ENCODE data around the gene ALPG. TPM values are rescaled to one million over a fixed set of nuclear protein-coding genes. Genes with fewer than 3 reads are reported as not detected.

The ALPG gene
- total and polyA plus RNA-seq, 2 donors (not counting 1 experiment from before 2014, with no cell fraction given), result not detected

- TF ChIP-seq EZH2 (IDR thresholded peaks at IDR 0.05; ENCODE audit: borderline replicate concordance, insufficient read depth, low read depth, low read length, poor library complexity, severe bottlenecking) (no peak), CTCF (IDR thresholded peaks at IDR 0.05) (no peak)
- Mint-ChIP-seq H3K27ac (no peak overlapping the region), H3K27me3 (peaks cover 25% of the 10 kb centered on the region), H3K4me3 (no peak overlapping the region), H3K4me1 (peaks cover 4% of the 10 kb centered on the region), H3K9me3 (ENCODE audit: insufficient read depth) (no peaks in the 10 kb centered on the region)
- Histone ChIP-seq H3K4me3 (ENCODE audit: control extremely low read depth in 1 of 5, extremely low read depth in 1 of 5, insufficient read depth in 1 of 5, low read depth in 2 of 5, low read length in 4 of 5) (no peak overlapping the region), H3K4me2 (replicated peaks; ENCODE audit: low read depth, low read length, poor library complexity, severe bottlenecking) (no peak overlapping the region), H3K9ac (ENCODE audit: low read length) (no peak overlapping the region), H2AFZ (ENCODE audit: insufficient read depth, low read depth, low read length, poor library complexity, severe bottlenecking) (no peak overlapping the region), H3K27ac (ENCODE audit: low read length in 2 of 2) (no peak overlapping the region), H3K79me2 (ENCODE audit: control insufficient read depth, insufficient read depth, low read length) (no peaks in the 10 kb centered on the region), H4K20me1 (ENCODE audit: control insufficient read depth, insufficient read depth, low read length, poor library complexity, severe bottlenecking) (no peaks in the 10 kb centered on the region), H3K9me3 (ENCODE audit: control extremely low read depth in 1 of 3, control insufficient read depth in 2 of 3, insufficient read depth in 1 of 3, low read length in 2 of 3) (no peaks in the 10 kb centered on the region), H3K4me1 (ENCODE audit: control insufficient read depth in 2 of 2, insufficient read depth in 2 of 2, low read length in 2 of 2) (peaks cover 0 to 5% of the 10 kb centered on the region in 2 donors), H3K27me3 (replicated peaks in 1 of 4; ENCODE audit: control extremely low read depth in 1 of 4, control insufficient read depth in 3 of 4, insufficient read depth in 4 of 4, low read length in 3 of 4) (peaks cover 0 to 3% (median 2%) of the 10 kb centered on the region in 4 experiments), H3K36me3 (replicated peaks in 1 of 2; ENCODE audit: control extremely low read depth in 1 of 2, control insufficient read depth in 1 of 2, extremely low read depth in 1 of 2, insufficient read depth in 2 of 2, low read length in 1 of 2) (no peaks in the 10 kb centered on the region)
- intact Hi-C loops (cut with micrococcal nuclease), result no loop called here
- no peak for ATAC-seq (ENCODE audit: low read depth)
- WGBS (ENCODE audit: insufficient coverage), result no CpG with 5 or more reads among the region's 1 CpG
- ChIA-PET POLR2A (no interaction called here), CTCF (no interaction called here)
- no peak for DNase-seq
Observed at GRCh38 chr2:232395586-232395985, 11.1 kb upstream of the ALPG start.

- ATAC-seq (ENCODE audit: low read depth) (no peak), DNase-seq (no peak)
- Histone ChIP-seq H3K27me3 (replicated peaks in 1 of 4; ENCODE audit: control extremely low read depth in 1 of 4, control insufficient read depth in 3 of 4, insufficient read depth in 4 of 4, low read length in 3 of 4) (no peaks in the 10 kb centered on the region), H3K4me1 (ENCODE audit: control insufficient read depth in 2 of 2, insufficient read depth in 2 of 2, low read length in 2 of 2) (peaks cover 0 to 5% of the 10 kb centered on the region in 2 donors), H3K4me2 (replicated peaks; ENCODE audit: low read depth, low read length, poor library complexity, severe bottlenecking) (no peak overlapping the region), H3K27ac (ENCODE audit: low read length in 2 of 2) (no peak overlapping the region), H2AFZ (ENCODE audit: insufficient read depth, low read depth, low read length, poor library complexity, severe bottlenecking) (no peak overlapping the region), H3K4me3 (ENCODE audit: control extremely low read depth in 1 of 5, extremely low read depth in 1 of 5, insufficient read depth in 1 of 5, low read depth in 2 of 5, low read length in 4 of 5) (no peak overlapping the region), H3K36me3 (replicated peaks in 1 of 2; ENCODE audit: control extremely low read depth in 1 of 2, control insufficient read depth in 1 of 2, extremely low read depth in 1 of 2, insufficient read depth in 2 of 2, low read length in 1 of 2) (no peaks in the 10 kb centered on the region), H3K9ac (ENCODE audit: low read length) (no peak overlapping the region), H4K20me1 (ENCODE audit: control insufficient read depth, insufficient read depth, low read length, poor library complexity, severe bottlenecking) (no peaks in the 10 kb centered on the region), H3K79me2 (ENCODE audit: control insufficient read depth, insufficient read depth, low read length) (no peaks in the 10 kb centered on the region), H3K9me3 (ENCODE audit: control extremely low read depth in 1 of 3, control insufficient read depth in 2 of 3, insufficient read depth in 1 of 3, low read length in 2 of 3) (no peaks in the 10 kb centered on the region)
- intact Hi-C loops (cut with micrococcal nuclease), result no loop called here
- CTCF ChIA-PET, result no interaction called here
- TF ChIP-seq EZH2 (IDR thresholded peaks at IDR 0.05; ENCODE audit: borderline replicate concordance, insufficient read depth, low read depth, low read length, poor library complexity, severe bottlenecking), result no peak
- TF ChIP-seq CTCF (IDR thresholded peaks at IDR 0.05), result no peak
- no peaks in the 10 kb centered on the region for H3K9me3 Mint-ChIP-seq (ENCODE audit: insufficient read depth)
- POLR2A ChIA-PET, result no interaction called here
- no peak overlapping the region for H3K4me3 Mint-ChIP-seq
- no CpG with 5 or more reads among the region's 2 CpGs for WGBS (ENCODE audit: insufficient coverage)
- peaks cover 5% of the 10 kb centered on the region for H3K4me1 Mint-ChIP-seq
- H3K27ac Mint-ChIP-seq, result no peak overlapping the region
- H3K27me3 Mint-ChIP-seq, result peaks cover 22% of the 10 kb centered on the region
Observed at GRCh38 chr2:232396683-232397082, 10.0 kb upstream of the ALPG start.
